Esophagus (tissue), 2 donors: ENCODE measurements around the gene GALK2. TPM values are rescaled to one million over a fixed set of nuclear protein-coding genes. Genes with fewer than 3 reads are reported as not detected.

Experiments used
- H3K27ac ChIP-seq, 2 donors: one replicate each; pipeline ENCODE4 v1.5.1; 2013; ENCODE audit warnings: low read depth in 2 of 2, mild to moderate bottlenecking in 2 of 2, inconsistent platforms in 1 of 2, low read length in 1 of 2, moderate library complexity in 1 of 2
- H3K27me3 ChIP-seq, 2 donors: one replicate each; pipeline ENCODE4 v1.6.1; 2013; ENCODE audit warnings: low read length in 2 of 2, control low read depth in 1 of 2, mild to moderate bottlenecking in 1 of 2; ENCODE audit not compliant: insufficient read depth in 2 of 2, control insufficient read depth in 1 of 2
- H3K36me3 ChIP-seq, 2 donors: one replicate each; pipeline ENCODE4 v1.6.1; 2013; ENCODE audit warnings: low read length in 1 of 2; ENCODE audit not compliant: control insufficient read depth in 2 of 2, insufficient read depth in 2 of 2
- H3K4me1 ChIP-seq, 2 donors: one replicate each; pipeline ENCODE4 v1.6.1; 2013; ENCODE audit warnings: low read length in 1 of 2; ENCODE audit not compliant: control insufficient read depth in 2 of 2, insufficient read depth in 2 of 2
- H3K4me3 ChIP-seq, 2 donors: one replicate each; pipeline ENCODE4 v1.5.1; 2013; ENCODE audit warnings: low read length in 2 of 2, mild to moderate bottlenecking in 2 of 2, low read depth in 1 of 2, moderate library complexity in 1 of 2
- H3K9me3 ChIP-seq, 2 donors: one replicate each; pipeline ENCODE4 v1.6.1; 2013; ENCODE audit warnings: mild to moderate bottlenecking in 2 of 2, low read depth in 1 of 2, low read length in 1 of 2, moderate library complexity in 1 of 2; ENCODE audit not compliant: control insufficient read depth in 2 of 2, insufficient read depth in 1 of 2
- WGBS, 2 donors: extraction: QIAGEN DNeasy Blood & Tissue Kit; methylation state at CpG; one replicate each; pipeline ENCODE4 v1.1.7; 2013; 5-methylcytosine and 5-hydroxymethylcytosine counted together
- polyA plus RNA-seq, 2 donors: library from polyadenylated mRNA; stranded (reverse); fragments of 200-250 nt; gene quantifications; one replicate each; pipeline ENCODE4 v1.2.3, GENCODE V29; 2013
- donor health status: healthy with polysubstance abuse.
- donor health status: Bipolar disorder and iron deficiency.

GALK2 gene
- polyA plus RNA-seq, result 10 to 100 TPM in 1 of 2 donors, 1 to 10 TPM in 1; 5.6 to 12.9 TPM

DNA sequence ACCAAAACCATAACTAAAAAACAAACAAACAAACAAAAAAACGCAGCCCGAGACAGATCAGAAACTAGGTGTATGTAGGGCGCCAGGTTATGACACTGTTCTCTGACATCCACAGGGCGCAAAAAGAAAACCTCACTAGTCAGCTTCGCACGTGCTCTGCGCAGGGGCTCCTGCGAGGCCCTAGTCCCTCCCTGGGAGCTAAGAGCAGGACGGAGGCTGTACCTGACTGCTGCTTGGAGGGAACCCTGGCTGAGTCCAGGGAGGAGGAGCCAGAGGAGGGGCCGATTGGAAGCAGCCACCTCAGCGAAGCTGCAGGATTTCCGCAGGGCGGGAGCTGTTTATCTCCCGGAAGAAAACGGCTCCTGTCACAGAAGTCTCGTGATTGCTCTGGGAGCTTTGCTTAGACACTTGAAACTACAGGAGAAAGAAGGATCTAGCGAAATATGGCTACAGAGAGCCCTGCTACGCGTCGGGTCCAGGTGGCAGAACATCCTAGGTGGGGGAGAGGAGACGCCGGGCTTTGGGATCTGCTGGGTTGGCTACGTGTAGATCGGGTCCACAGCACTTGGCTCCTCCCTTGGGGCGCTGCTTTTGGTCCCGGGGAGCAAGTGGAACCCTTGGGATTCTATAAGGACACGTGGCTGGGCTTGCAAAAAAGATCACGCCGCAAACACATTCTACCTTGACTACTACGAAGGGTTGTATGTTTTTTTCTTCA, at the start of gene GALK2:
GALK2 (plus strand) TSS at position 368 of the 718 bp plus-strand sequence; CDS start at position 444, 76 bp downstream.
- H3K4me3 ChIP-seq, result peak within 1 kb of the TSS; percentile 71 to 89
- H3K9me3 ChIP-seq, result no peaks in the 10 kb centered on the region
- H3K27me3 ChIP-seq, result no peaks in the 10 kb centered on the region
- peaks cover 0 to 2% of the 10 kb centered on the region in 2 donors for H3K4me1 ChIP-seq
- WGBS, 2 donors, result 4% methylated on average over 30 of the region's 30 CpGs
- H3K36me3 ChIP-seq, result no peaks in the 10 kb centered on the region
- peak within 1 kb of the TSS; percentile 93 to 96 for H3K27ac ChIP-seq

DNA sequence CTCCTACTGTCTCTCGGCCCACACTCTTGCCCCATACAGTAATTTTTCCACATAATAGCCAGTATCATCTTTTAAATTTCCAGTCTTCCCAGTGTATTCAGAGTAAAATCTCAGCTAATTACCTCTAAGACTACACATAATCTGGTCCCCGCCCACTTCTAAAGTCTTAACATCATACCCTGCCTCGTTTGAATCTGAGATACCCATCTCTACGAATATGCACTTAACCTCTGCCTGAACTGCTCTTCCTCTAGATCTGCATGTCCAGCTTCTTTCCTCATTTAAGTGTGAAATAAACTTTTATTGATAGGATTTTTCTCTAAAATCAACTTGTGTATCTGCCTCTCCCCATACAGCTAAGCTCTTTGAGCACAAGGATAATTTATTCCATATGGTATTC, 49.2 kb upstream of the GALK2 start:
- no peak overlapping the region for H3K4me3 ChIP-seq
- no peaks in the 10 kb centered on the region for H3K4me1 ChIP-seq
- no peaks in the 10 kb centered on the region for H3K36me3 ChIP-seq
- H3K9me3 ChIP-seq, result no peaks in the 10 kb centered on the region
- no peak overlapping the region for H3K27ac ChIP-seq
- 75 to 80% methylated on average over 4 of the region's 4 CpGs for WGBS, 2 donors
- H3K27me3 ChIP-seq, result no peaks in the 10 kb centered on the region

GRCh38 chr15:49121901-49122300, 48.1 kb upstream of the GALK2 start:
- Histone ChIP-seq H3K4me1 (no peaks in the 10 kb centered on the region), H3K4me3 (no peak overlapping the region), H3K27ac (no peak overlapping the region), H3K9me3 (no peaks in the 10 kb centered on the region), H3K36me3 (no peaks in the 10 kb centered on the region), H3K27me3 (no peaks in the 10 kb centered on the region)
- 87 to 91% methylated on average over 1 of the region's 1 CpG for WGBS, 2 donors

GRCh38 chr15:49122541-49123062, 47.4 kb upstream of the GALK2 start:
- Histone ChIP-seq H3K9me3 (no peaks in the 10 kb centered on the region), H3K4me3 (no peak overlapping the region), H3K27ac (no peak overlapping the region), H3K4me1 (no peaks in the 10 kb centered on the region), H3K27me3 (no peaks in the 10 kb centered on the region), H3K36me3 (no peaks in the 10 kb centered on the region)
- 86 to 88% methylated on average over 1 of the region's 1 CpG for WGBS, 2 donors

DNA sequence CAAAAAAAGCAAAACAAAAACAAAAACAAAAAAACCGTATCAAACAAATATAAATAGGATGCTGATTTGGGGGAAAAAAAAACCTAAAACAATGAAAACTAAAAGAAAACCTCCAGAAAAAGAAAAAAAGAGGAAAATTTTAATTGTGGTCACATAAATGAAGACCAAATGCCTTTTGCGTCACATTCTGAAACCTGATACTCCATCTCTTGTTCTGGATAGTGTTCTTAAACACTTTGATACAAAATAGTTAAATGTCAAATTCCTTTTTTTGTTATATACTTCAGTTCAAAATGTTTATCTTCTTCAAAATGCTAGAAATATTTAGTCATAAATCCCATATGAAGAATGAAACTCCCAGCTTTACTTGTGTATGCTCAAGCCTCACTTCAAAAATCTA, 45.7 kb upstream of the GALK2 start:
- H3K9me3 ChIP-seq, result no peaks in the 10 kb centered on the region
- H3K4me1 ChIP-seq, result no peaks in the 10 kb centered on the region
- no peaks in the 10 kb centered on the region for H3K36me3 ChIP-seq
- no peak overlapping the region for H3K27ac ChIP-seq
- no peak overlapping the region for H3K4me3 ChIP-seq
- H3K27me3 ChIP-seq, result no peaks in the 10 kb centered on the region
- 65 to 77% methylated on average over 2 of the region's 2 CpGs for WGBS, 2 donors

DNA sequence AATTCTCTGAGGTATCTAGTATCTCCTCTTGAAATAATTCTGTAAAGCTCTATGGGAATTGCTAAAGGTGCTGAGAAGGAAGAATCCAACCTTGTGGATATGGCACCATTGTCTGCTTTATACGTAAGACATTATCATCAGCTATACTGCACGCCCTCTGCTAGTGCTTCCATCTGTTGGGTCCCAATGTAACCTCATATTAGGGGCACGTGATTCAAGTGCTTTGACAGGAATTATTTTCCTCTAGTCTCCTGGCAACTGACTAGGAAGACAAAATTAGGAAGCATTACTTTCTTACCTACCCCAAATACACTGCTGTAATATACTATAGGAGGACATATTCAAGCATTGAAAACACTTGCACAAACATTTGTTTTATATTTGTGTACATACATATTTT, 38.6 kb upstream of the GALK2 start:
- Histone ChIP-seq H3K4me3 (no peak overlapping the region), H3K27me3 (no peaks in the 10 kb centered on the region), H3K4me1 (no peaks in the 10 kb centered on the region), H3K36me3 (no peaks in the 10 kb centered on the region), H3K27ac (no peak overlapping the region), H3K9me3 (no peaks in the 10 kb centered on the region)
- WGBS, 2 donors, result 82 to 86% methylated on average over 3 of the region's 3 CpGs

GRCh38 chr15:49134683-49135341, 35.2 kb upstream of the GALK2 start:
- Histone ChIP-seq H3K9me3 (no peaks in the 10 kb centered on the region), H3K27me3 (no peaks in the 10 kb centered on the region), H3K4me1 (no peaks in the 10 kb centered on the region), H3K36me3 (no peaks in the 10 kb centered on the region), H3K27ac (no peak overlapping the region), H3K4me3 (no peak overlapping the region)
- 74% methylated on average over 5 of the region's 5 CpGs for WGBS, 2 donors

GRCh38 chr15:49135342-49135857, 34.6 kb upstream of the GALK2 start:
- no peak overlapping the region for H3K27ac ChIP-seq
- H3K27me3 ChIP-seq, result no peaks in the 10 kb centered on the region
- 64 to 68% methylated on average over 2 of the region's 2 CpGs for WGBS, 2 donors
- no peak overlapping the region for H3K4me3 ChIP-seq
- no peaks in the 10 kb centered on the region for H3K36me3 ChIP-seq
- H3K4me1 ChIP-seq, result no peaks in the 10 kb centered on the region
- H3K9me3 ChIP-seq, result no peaks in the 10 kb centered on the region

- Histone ChIP-seq H3K4me1 (no peaks in the 10 kb centered on the region), H3K36me3 (no peaks in the 10 kb centered on the region), H3K4me3 (no peak overlapping the region), H3K27ac (no peak overlapping the region), H3K27me3 (no peaks in the 10 kb centered on the region), H3K9me3 (no peaks in the 10 kb centered on the region)
- WGBS, 2 donors, result 64 to 65% methylated on average over 3 of the region's 3 CpGs
Observed at GRCh38 chr15:49135911-49136310, 34.1 kb upstream of the GALK2 start.
